ENCODE results near the gene HNRNPA3. TPM values are rescaled to one million over a fixed set of nuclear protein-coding genes. Genes with fewer than 3 reads are reported as not detected.
"Not testable (repeated sequence)": the region's sequence is repeated elsewhere in the genome, so short reads cannot be mapped to it uniquely, and the experiment has no call there.

Gene HNRNPA3
- total and polyA plus RNA-seq, 7 donors: 66.0 to 227 (median 84.4) TPM

DNA sequence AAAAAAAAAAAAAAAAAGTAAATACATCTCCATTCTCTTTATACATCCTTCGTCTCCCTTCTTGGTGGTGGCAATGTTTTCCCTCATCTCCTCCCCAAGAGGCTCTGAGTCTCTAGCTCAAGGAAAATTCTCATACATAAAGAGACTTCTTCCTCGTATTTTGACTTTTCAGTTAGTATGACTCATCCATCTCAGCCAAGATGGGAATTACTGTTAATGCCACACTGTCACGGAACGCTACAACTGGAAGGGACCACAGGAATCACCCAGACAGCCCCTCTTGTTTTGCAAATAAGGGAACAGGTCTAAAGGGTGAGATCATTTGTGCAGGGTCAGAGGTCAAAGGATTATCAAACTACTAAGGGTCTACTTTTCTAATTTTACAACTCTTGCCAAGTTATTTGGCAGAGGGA is 32.4 kb downstream of the HNRNPA3 start:
- ATAC-seq: peak in 3 of 4 donors; percentile 16 to 31 (median 31)
- WGBS, 3 donors: 27 to 49% (median 29%) methylated on average over 4 of the region's 4 CpGs
- H3K27ac ChIP-seq: peak overlapping the region; percentile 89
- H3K4me1 ChIP-seq: peaks cover 92% of the 10 kb centered on the region
- H3K9me3 ChIP-seq: no peaks in the 10 kb centered on the region
- no peak overlapping the region for H3K4me3 ChIP-seq
- TF ChIP-seq, protein P1, sequence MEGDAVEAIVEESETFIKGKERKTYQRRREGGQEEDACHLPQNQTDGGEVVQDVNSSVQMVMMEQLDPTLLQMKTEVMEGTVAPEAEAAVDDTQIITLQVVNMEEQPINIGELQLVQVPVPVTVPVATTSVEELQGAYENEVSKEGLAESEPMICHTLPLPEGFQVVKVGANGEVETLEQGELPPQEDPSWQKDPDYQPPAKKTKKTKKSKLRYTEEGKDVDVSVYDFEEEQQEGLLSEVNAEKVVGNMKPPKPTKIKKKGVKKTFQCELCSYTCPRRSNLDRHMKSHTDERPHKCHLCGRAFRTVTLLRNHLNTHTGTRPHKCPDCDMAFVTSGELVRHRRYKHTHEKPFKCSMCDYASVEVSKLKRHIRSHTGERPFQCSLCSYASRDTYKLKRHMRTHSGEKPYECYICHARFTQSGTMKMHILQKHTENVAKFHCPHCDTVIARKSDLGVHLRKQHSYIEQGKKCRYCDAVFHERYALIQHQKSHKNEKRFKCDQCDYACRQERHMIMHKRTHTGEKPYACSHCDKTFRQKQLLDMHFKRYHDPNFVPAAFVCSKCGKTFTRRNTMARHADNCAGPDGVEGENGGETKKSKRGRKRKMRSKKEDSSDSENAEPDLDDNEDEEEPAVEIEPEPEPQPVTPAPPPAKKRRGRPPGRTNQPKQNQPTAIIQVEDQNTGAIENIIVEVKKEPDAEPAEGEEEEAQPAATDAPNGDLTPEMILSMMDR (IDR thresholded peaks at IDR 0.05): no peak
- no peak for DNase-seq
- H3K36me3 ChIP-seq (ENCODE audit: insufficient read depth in 1 of 2, low read depth in 1 of 2): no peaks in the 10 kb centered on the region
- H3K27me3 ChIP-seq (ENCODE audit: insufficient read depth in 3 of 3, low read length in 2 of 3): no peaks in the 10 kb centered on the region
- intact Hi-C loops (cut with DNase I): no loop called here

DNA sequence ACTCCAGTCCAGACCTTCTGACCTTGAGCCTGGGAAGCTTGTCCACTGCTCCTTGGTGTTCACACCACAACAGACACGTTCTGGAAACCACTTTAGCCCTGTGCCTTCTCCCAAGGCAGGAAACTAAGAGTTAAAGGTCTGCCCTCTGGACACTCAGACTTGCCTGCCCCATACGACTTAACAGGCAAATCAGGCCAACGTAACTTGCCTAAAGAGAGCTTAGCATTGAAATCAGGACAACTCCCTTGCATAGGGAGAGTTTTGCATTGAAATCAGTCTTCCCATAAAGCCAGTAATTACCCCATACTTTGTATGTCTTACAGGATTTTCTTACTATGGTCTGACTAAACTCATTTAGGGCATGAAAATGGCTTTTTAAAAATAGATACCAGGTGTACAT is 33.4 kb downstream of the HNRNPA3 start:
- Histone ChIP-seq H3K27ac (peak overlapping the region; percentile 89), H3K4me3 (no peak overlapping the region), H3K4me1 (peaks cover 92% of the 10 kb centered on the region), H3K27me3 (ENCODE audit: insufficient read depth in 3 of 3, low read length in 2 of 3) (no peaks in the 10 kb centered on the region), H3K9me3 (no peaks in the 10 kb centered on the region), H3K36me3 (ENCODE audit: insufficient read depth in 1 of 2, low read depth in 1 of 2) (no peaks in the 10 kb centered on the region)
- DNase-seq (no peak), ATAC-seq (no peak)
- TF ChIP-seq, protein P1 (IDR thresholded peaks at IDR 0.05): no peak
- intact Hi-C loops (cut with DNase I): no loop called here
- 6 to 15% (median 6%) methylated on average over 3 of the region's 3 CpGs for WGBS, 3 donors

DNA sequence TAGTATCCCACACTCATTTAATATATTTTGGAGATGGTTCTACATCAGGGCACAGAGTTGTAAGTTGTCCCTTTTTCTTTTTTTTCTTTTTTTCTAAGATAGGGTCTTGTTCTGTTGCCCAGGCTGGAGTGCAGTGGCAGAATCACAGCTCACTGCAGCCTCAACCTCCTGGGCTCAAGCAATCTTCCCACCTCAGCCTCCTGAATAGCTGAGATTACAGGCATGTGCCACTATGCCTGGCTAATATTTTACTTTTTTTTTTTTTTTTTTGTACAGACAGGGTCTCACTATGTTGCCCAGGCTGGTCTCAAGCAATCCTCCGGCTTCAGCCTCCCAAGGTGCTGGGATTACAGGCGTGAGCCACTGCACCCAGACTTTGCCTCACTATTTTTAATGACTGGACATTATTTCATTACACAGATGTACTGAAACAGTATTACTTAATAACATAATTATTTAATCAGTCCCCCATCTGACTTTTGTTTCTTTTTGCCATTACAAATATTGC is 34.0 kb downstream of the HNRNPA3 start:
- intact Hi-C loops (cut with DNase I); H3K9me3 ChIP-seq; H3K4me3 ChIP-seq; DNase-seq; ATAC-seq; H3K36me3 ChIP-seq (ENCODE audit: insufficient read depth in 1 of 2, low read depth in 1 of 2); H3K27me3 ChIP-seq (ENCODE audit: insufficient read depth in 3 of 3, low read length in 2 of 3): not testable (repeated sequence)
- H3K4me1 ChIP-seq: peaks cover 92% of the 10 kb centered on the region
- WGBS, 3 donors: 77 to 97% (median 79%) methylated on average over 2 of the region's 2 CpGs
- H3K27ac ChIP-seq: peak overlapping the region; percentile 89

DNA sequence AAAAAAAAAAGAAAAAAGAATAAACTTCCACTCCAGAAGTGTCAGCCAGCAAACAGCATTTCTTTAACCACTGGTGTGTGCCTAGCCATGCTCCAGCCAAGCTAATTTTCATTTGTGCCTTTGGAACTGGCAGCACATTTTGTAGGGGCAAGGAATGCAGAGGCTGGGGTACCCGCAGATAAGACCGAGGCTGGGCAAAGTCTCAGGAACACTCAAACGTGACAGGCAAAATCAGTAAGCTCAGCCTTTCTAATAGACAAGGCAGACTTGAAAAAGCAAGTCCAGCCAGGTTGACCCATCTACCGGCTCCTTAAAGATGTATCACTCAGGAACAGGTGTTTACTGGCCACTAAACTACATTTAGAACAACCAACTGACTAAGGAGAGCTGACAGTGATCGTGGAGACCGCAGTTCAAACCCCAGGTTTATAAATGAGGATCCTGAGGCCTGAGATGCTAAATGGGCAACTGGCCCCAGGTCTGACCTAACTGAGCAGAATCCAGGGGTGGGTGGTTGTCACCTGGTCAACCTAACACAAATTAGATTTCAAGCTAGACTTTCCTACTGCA is 35.2 kb downstream of the HNRNPA3 start:
- no peak overlapping the region for H3K4me3 ChIP-seq
- no peaks in the 10 kb centered on the region for H3K27me3 ChIP-seq (ENCODE audit: insufficient read depth in 3 of 3, low read length in 2 of 3)
- no peaks in the 10 kb centered on the region for H3K36me3 ChIP-seq (ENCODE audit: insufficient read depth in 1 of 2, low read depth in 1 of 2)
- peak overlapping the region; percentile 89 for H3K27ac ChIP-seq
- H3K9me3 ChIP-seq: no peaks in the 10 kb centered on the region
- ATAC-seq (peak in 1 of 4 donors; percentile 26), DNase-seq (no peak)
- peaks cover 95% of the 10 kb centered on the region for H3K4me1 ChIP-seq
- TF ChIP-seq, protein P1 (IDR thresholded peaks at IDR 0.05): no peak
- intact Hi-C loops (cut with DNase I): no loop called here
- WGBS, 3 donors: 45 to 68% (median 47%) methylated on average over 6 of the region's 6 CpGs

DNA sequence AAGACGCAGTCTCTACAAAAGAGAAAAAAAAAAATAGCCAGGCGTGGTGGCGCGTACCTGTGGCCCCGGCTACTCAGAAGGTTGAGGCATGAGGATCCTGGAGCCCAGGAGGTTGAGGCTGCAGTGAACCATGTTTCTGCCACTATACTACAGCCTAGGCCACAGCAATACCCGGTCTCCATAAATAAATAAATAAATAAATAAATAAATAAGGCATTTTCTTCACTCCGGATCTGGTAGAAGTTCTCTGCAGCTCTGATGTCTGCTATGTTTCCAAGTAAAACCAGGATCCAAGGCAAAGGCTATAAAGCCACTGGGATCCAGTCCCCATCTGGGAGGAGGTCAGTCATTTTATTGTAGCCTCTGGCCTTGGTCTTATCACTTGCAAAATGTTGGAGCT is 36.4 kb downstream of the HNRNPA3 start:
- no peaks in the 10 kb centered on the region for H3K27me3 ChIP-seq (ENCODE audit: insufficient read depth in 3 of 3, low read length in 2 of 3)
- no peak for ATAC-seq
- peaks cover 0 to 4% of the 10 kb centered on the region in 2 donors for H3K36me3 ChIP-seq (ENCODE audit: insufficient read depth in 1 of 2, low read depth in 1 of 2)
- DNase-seq: no peak
- intact Hi-C loops (cut with DNase I): no loop called here
- no peaks in the 10 kb centered on the region for H3K9me3 ChIP-seq
- 86 to 91% (median 88%) methylated on average over 7 of the region's 7 CpGs for WGBS, 3 donors
- H3K27ac ChIP-seq: peak overlapping the region; percentile 89
- H3K4me1 ChIP-seq: peaks cover 95% of the 10 kb centered on the region
- H3K4me3 ChIP-seq: no peak overlapping the region
- TF ChIP-seq, protein P1 (IDR thresholded peaks at IDR 0.05): no peak
